Ovary (tissue), 9 donors: ENCODE results near the gene ALX3. TPM values are rescaled to one million over a fixed set of nuclear protein-coding genes. Genes with fewer than 3 reads are reported as not detected.

Experiments
- DNase-seq, 5 donors: peaks; one replicate each; pipeline ENCODE4 v3.0.0-alpha.2; 2019 to 2020
- H3K27ac ChIP-seq, 2 donors: fragments of 200-600 bp; one replicate each; pipeline versions ENCODE4 v1.5.1 to v1.8.0; 2019 to 2022
- H3K27me3 ChIP-seq: fragments of 200-600 bp; one replicate; pipeline ENCODE4 v1.8.0; 2022
- H3K36me3 ChIP-seq: fragments of 200-600 bp; sonication (generic); one replicate; pipeline ENCODE4 v1.5.1; 2019
- H3K4me1 ChIP-seq: one replicate; pipeline ENCODE4 v1.8.1; 2013; ENCODE audit warnings: mild to moderate bottlenecking, moderate library complexity; ENCODE audit not compliant: insufficient read depth
- H3K4me3 ChIP-seq: fragments of 200-600 bp; sonication (generic); one replicate; pipeline ENCODE4 v1.5.1; 2017
- H3K9me3 ChIP-seq, 2 donors: fragments of 200-600 bp in 1 of 2; sonication (generic) in 1 of 2; one replicate each; pipeline versions ENCODE4 v1.5.1 to v1.8.1; 2013 to 2019; ENCODE audit warnings: mild to moderate bottlenecking in 1 of 2, moderate library complexity in 1 of 2
- CTCF ChIP-seq, 3 donors: fragments of 450-650 bp in 2 of 3; fragments of 200-600 bp in 1 of 3; IDR thresholded peaks; one replicate each; pipeline versions ENCODE4 v1.5.1 to v1.8.0; 2016 to 2022; ENCODE audit warnings: antibody characterized with exemption in 3 of 3, mild to moderate bottlenecking in 1 of 3
- EP300 ChIP-seq: sonication (generic); formaldehyde crosslinking; IDR thresholded peaks from one replicate; pipeline ENCODE4 v1.6.1; 2017; ENCODE audit warnings: antibody characterized with exemption
- POLR2A ChIP-seq: fragments of 450-650 bp; IDR thresholded peaks from one replicate; pipeline ENCODE4 v1.6.1; 2017; ENCODE audit warnings: antibody characterized with exemption, mild to moderate bottlenecking, moderate library complexity
- WGBS, 3 donors: extraction: QIAGEN DNeasy Blood & Tissue Kit in 1 of 3; methylation state at CpG; one replicate each; pipeline versions ENCODE4 v1.1.5 to v1.1.7; 2013 to 2017; 5-methylcytosine and 5-hydroxymethylcytosine counted together
- intact Hi-C, 4 donors: fragments of 100-400 bp; cut with DNase I; formaldehyde crosslinking; loops; one replicate each; pipeline versions ENCODE4 v1.11.0 to v1.15.1; 2022 to 2023
- polyA plus RNA-seq, 2 donors: library from polyadenylated mRNA; stranded (reverse); fragments of 200-250 nt in 1 of 2; fragments of 350-450 nt in 1 of 2; fragmentation: Illumina TruSeq in 1 of 2; extraction: RNeasy Lipid Tissue Mini Kit (QIAGEN cat#74804) in 1 of 2; gene quantifications; one replicate each; pipeline ENCODE4 v1.2.3, GENCODE V29; 2013 to 2014
- total RNA-seq, 7 donors: library from RNA; depleted of rRNA in 2 of 7; stranded (reverse); fragments of >200 nt in 2 of 7; fragmentation: NEBNext Ultra II Directional in 3 of 7; extraction: Animal tissue kit (Norgen Biotek cat#: 25700) in 3 of 7; gene quantifications; one replicate each; pipeline versions ENCODE4 v1.1.0 to v1.2.4, GENCODE V29; 2016 to 2023
- donor health status: DM: no; HTN: no; CAD: no; lungs with moderate emphysema.
- donor health status: DM: no; HTN: no; CAD: no.
- donor health status: Bipolar disorder and iron deficiency.
- donor health status: DM: yes; HTN: yes; CAD: no.
- donor health status: DM: no; HTN: no; CAD: no.
- donor health status: DM: yes; HTN: yes; CAD: no.

ALX3 gene
- total and polyA plus RNA-seq, 9 donors, result 0.12 to 0.43 (median 0.36) TPM; not detected in 4

GRCh38 chr1:110053552-110054428, 16.7 kb downstream of the ALX3 start:
- Histone ChIP-seq H3K36me3 (no peaks in the 10 kb centered on the region), H3K4me3 (no peak overlapping the region), H3K27ac (no peak overlapping the region), H3K27me3 (no peaks in the 10 kb centered on the region), H3K4me1 (no peaks in the 10 kb centered on the region), H3K9me3 (no peaks in the 10 kb centered on the region)
- intact Hi-C loops, result loop anchor here (2.0 to 10.0 kb wide), 3 partner anchors 51 to 54 kb away; no protein-coding TSS in a partner anchor
- DNase-seq, result peak; percentile 58 to 85 (median 78)
- 50 to 58% (median 56%) methylated on average over 16 of the region's 16 CpGs for WGBS, 3 donors
- no peak for TF ChIP-seq POLR2A
- peak; percentile 86 to 94 (median 87) for TF ChIP-seq CTCF (IDR thresholded peaks at IDR 0.05)

GRCh38 chr1:110051262-110051648, 19.2 kb downstream of the ALX3 start:
- Histone ChIP-seq H3K4me1 (no peaks in the 10 kb centered on the region), H3K4me3 (no peak overlapping the region), H3K9me3 (no peaks in the 10 kb centered on the region), H3K27me3 (no peaks in the 10 kb centered on the region), H3K27ac (no peak overlapping the region), H3K36me3 (no peaks in the 10 kb centered on the region)
- intact Hi-C loops, result loop anchor here in 3 of 4 donors (5.0 to 10.0 kb wide), 2 partner anchors 54 to 56 kb away; no protein-coding TSS in a partner anchor
- no peak for DNase-seq
- TF ChIP-seq EP300, result no peak
- TF ChIP-seq CTCF (IDR thresholded peaks at IDR 0.05), result no peak
- no peak for TF ChIP-seq POLR2A
- WGBS, 3 donors, result 34 to 58% (median 40%) methylated on average over 2 of the region's 2 CpGs

GRCh38 chr1:110050602-110051261, 19.7 kb downstream of the ALX3 start:
- no peak for DNase-seq
- intact Hi-C loops, result loop anchor here in 3 of 4 donors (5.0 to 10.0 kb wide), 2 partner anchors 54 to 57 kb away; no protein-coding TSS in a partner anchor
- H3K27me3 ChIP-seq, result no peaks in the 10 kb centered on the region
- no peak overlapping the region for H3K27ac ChIP-seq
- no peaks in the 10 kb centered on the region for H3K36me3 ChIP-seq
- TF ChIP-seq POLR2A (no peak), CTCF (IDR thresholded peaks at IDR 0.05) (no peak), EP300 (no peak)
- 42 to 49% (median 45%) methylated on average over 4 of the region's 4 CpGs for WGBS, 3 donors
- no peaks in the 10 kb centered on the region for H3K9me3 ChIP-seq
- no peak overlapping the region for H3K4me3 ChIP-seq
- no peaks in the 10 kb centered on the region for H3K4me1 ChIP-seq

- DNase-seq, result peak in 2 of 5 donors; percentile 39 to 53
- no peaks in the 10 kb centered on the region for H3K36me3 ChIP-seq
- no peak overlapping the region for H3K4me3 ChIP-seq
- intact Hi-C loops, result loop anchor here in 3 of 4 donors (5.0 to 10.0 kb wide), 2 partner anchors 55 to 57 kb away; no protein-coding TSS in a partner anchor
- H3K27ac ChIP-seq, result no peak overlapping the region
- TF ChIP-seq CTCF (IDR thresholded peaks at IDR 0.05) (no peak), EP300 (no peak), POLR2A (no peak)
- 70 to 73% (median 71%) methylated on average over 11 of the region's 11 CpGs for WGBS, 3 donors
- H3K4me1 ChIP-seq, result no peaks in the 10 kb centered on the region
- no peaks in the 10 kb centered on the region for H3K27me3 ChIP-seq
- H3K9me3 ChIP-seq, result no peaks in the 10 kb centered on the region
These were observed 20.5 kb downstream of the ALX3 start for GRCh38 chr1:110049801-110050601.
